ENCODE data around the gene PAM. TPM values are rescaled to one million over a fixed set of nuclear protein-coding genes. Genes with fewer than 3 reads are reported as not detected.
A peak's percentile ranks its signal among the peaks of the same experiment; 100 is the strongest.

PAM gene
- total RNA-seq, 5 donors from 2014 or later (not counting 1 experiment from before 2014, with no cell fraction given) = 17.5 to 29.2 (median 23.3) TPM

DNA sequence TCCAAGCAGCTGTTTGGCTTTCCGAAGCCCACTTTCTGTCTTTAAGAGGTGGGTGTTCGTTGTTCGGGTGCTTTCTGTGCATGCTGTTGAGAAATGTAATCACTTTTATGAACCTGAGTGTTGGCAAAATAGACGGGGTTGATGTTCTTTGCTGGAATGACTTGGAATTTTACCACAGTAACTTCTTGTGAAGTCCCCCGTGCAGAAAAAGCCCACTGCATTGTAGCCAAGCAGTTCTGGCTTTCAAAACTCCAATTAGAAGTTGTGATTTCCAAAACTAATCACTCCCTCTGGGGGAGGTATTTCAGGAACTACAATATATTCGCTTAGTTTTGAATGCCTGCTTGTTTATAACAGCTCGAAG is 111.1 kb downstream of the PAM start:
- Mint-ChIP-seq H3K27me3 (peaks cover 14% of the 10 kb centered on the region in 2 donors), H3K27ac (no peak overlapping the region), H3K4me3 (peak overlapping the region; percentile 48 to 73 (median 64)), H3K9me3 (no peaks in the 10 kb centered on the region), H3K4me1 (peaks cover 12 to 17% (median 14%) of the 10 kb centered on the region in 3 donors), H3K36me3 (peaks cover 27% of the 10 kb centered on the region)
- H3K27me3 ChIP-seq (replicated peaks in 1 of 2; ENCODE audit: control insufficient read depth in 2 of 2, extremely low read depth in 1 of 2, insufficient read depth in 2 of 2, low read length in 1 of 2) = peaks cover 0 to 7% of the 10 kb centered on the region in 2 experiments
- CTCF ChIA-PET = interaction anchor here in 1 of 2 donors (0.7 kb wide), 1 partner anchor 412 kb away, joined by 3 read pairs; no protein-coding TSS in a partner anchor
- DNase-seq = no peak
- H3K27ac ChIP-seq (ENCODE audit: low read length) = no peak overlapping the region
- H3K36me3 ChIP-seq (ENCODE audit: control insufficient read depth in 2 of 2, extremely low read depth in 1 of 2, insufficient read depth in 1 of 2, low read length in 1 of 2) = peaks cover 0 to 3% of the 10 kb centered on the region in 2 donors
- ATAC-seq (replicated peaks in 1 of 4) = no peak
- peak overlapping the region; percentile 39 to 92 for H3K4me3 ChIP-seq (ENCODE audit: control insufficient read depth in 1 of 2, extremely low read depth in 1 of 2, low read length in 1 of 2)
- WGBS (ENCODE audit: insufficient coverage) = 12% methylated on average over 3 of the region's 7 CpGs
- H3K9me3 ChIP-seq = no peaks in the 10 kb centered on the region
- H3K4me1 ChIP-seq (ENCODE audit: control insufficient read depth in 1 of 2, extremely low read depth in 1 of 2, insufficient read depth in 2 of 2, low read length in 2 of 2) = peaks cover 4 to 10% of the 10 kb centered on the region in 2 experiments
- POLR2A ChIA-PET = no interaction called here

DNA sequence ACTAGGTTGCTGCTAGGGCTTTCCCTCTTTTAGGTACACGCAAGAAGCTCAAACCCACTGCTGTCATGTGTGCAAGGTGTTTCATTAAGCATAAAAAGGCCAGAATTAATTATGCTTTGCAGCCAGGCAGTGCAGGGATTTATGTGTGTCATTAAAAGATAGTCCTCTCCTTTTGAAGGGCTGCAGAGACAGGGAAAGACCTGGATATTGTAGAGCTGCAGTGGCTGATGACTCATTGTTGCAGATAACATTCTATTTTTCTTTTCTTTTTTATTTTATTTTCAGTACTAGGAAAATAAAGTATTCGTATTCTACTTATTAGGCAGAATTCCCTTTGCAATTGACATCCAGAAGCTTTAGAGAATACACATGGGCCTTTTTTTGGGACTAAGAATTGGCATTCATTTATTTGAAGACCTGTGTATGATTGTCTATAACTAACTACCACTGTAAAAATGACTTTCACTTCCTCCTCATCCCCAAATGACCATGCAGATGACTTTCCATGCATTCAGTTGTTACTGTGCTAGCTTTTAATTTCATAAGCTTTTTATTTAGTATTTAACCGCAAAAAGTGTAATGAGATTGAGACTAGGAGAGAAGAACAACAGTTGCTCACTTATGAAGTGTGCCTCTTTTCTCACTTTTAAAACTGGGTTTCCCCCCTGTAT is 113.0 kb downstream of the PAM start:
- Mint-ChIP-seq H3K4me3 (no peak overlapping the region), H3K9me3 (no peaks in the 10 kb centered on the region), H3K27me3 (peaks cover 14% of the 10 kb centered on the region in 2 donors), H3K4me1 (peaks cover 12 to 17% (median 14%) of the 10 kb centered on the region in 3 donors), H3K36me3 (peaks cover 34% of the 10 kb centered on the region), H3K27ac (no peak overlapping the region)
- CTCF ChIA-PET = interaction anchor here in 1 of 2 donors (0.6 to 1.5 kb wide), 3 partner anchors 7 to 45 kb away, joined by 3 read pairs; no protein-coding TSS in a partner anchor
- Histone ChIP-seq H3K27ac (ENCODE audit: low read length) (no peak overlapping the region), H3K36me3 (ENCODE audit: control insufficient read depth in 2 of 2, extremely low read depth in 1 of 2, insufficient read depth in 1 of 2, low read length in 1 of 2) (peaks cover 0 to 3% of the 10 kb centered on the region in 2 donors), H3K4me1 (ENCODE audit: control insufficient read depth in 1 of 2, extremely low read depth in 1 of 2, insufficient read depth in 2 of 2, low read length in 2 of 2) (peaks cover 4 to 10% of the 10 kb centered on the region in 2 experiments), H3K4me3 (ENCODE audit: control insufficient read depth in 1 of 2, extremely low read depth in 1 of 2, low read length in 1 of 2) (no peak overlapping the region), H3K27me3 (replicated peaks in 1 of 2; ENCODE audit: control insufficient read depth in 2 of 2, extremely low read depth in 1 of 2, insufficient read depth in 2 of 2, low read length in 1 of 2) (peaks cover 0 to 7% of the 10 kb centered on the region in 2 experiments), H3K9me3 (no peaks in the 10 kb centered on the region)
- 100% methylated on average over 1 of the region's 3 CpGs for WGBS (ENCODE audit: insufficient coverage)
- POLR2A ChIA-PET = no interaction called here
- ATAC-seq (replicated peaks in 1 of 4) (no peak), DNase-seq (no peak)

DNA sequence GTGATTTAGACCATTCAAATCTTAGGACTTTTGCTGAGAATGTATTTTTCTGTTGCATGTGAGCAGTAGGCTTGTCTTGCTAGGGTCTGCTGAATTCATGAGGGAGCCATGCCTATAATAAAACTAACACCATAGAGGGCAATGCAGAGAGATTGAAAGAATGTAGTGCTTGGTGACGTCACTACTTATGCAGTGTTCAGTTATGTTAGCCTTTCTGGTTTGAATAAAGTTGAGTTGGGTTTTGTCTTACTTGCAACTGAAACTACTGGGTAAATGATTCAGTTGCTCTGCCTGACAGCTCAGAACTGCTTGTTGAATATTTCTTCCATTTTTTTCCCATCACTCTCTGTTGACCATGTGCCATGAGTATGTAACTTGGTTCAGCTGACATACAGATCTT is 114.1 kb downstream of the PAM start:
- Histone ChIP-seq H3K27me3 (replicated peaks in 1 of 2; ENCODE audit: control insufficient read depth in 2 of 2, extremely low read depth in 1 of 2, insufficient read depth in 2 of 2, low read length in 1 of 2) (peaks cover 0 to 7% of the 10 kb centered on the region in 2 experiments), H3K36me3 (ENCODE audit: control insufficient read depth in 2 of 2, extremely low read depth in 1 of 2, insufficient read depth in 1 of 2, low read length in 1 of 2) (peaks cover 0 to 3% of the 10 kb centered on the region in 2 donors), H3K4me1 (ENCODE audit: control insufficient read depth in 1 of 2, extremely low read depth in 1 of 2, insufficient read depth in 2 of 2, low read length in 2 of 2) (peaks cover 4 to 10% of the 10 kb centered on the region in 2 experiments), H3K4me3 (ENCODE audit: control insufficient read depth in 1 of 2, extremely low read depth in 1 of 2, low read length in 1 of 2) (no peak overlapping the region), H3K9me3 (no peaks in the 10 kb centered on the region), H3K27ac (ENCODE audit: low read length) (no peak overlapping the region)
- Mint-ChIP-seq H3K9me3 (no peaks in the 10 kb centered on the region), H3K27ac (no peak overlapping the region), H3K36me3 (peaks cover 34% of the 10 kb centered on the region), H3K4me3 (no peak overlapping the region), H3K4me1 (peaks cover 12 to 17% (median 14%) of the 10 kb centered on the region in 3 donors), H3K27me3 (peaks cover 14% of the 10 kb centered on the region in 2 donors)
- WGBS (ENCODE audit: insufficient coverage) = no CpG with 5 or more reads among the region's 1 CpG
- CTCF ChIA-PET = interaction anchor here (0.7 to 1.5 kb wide), 2 partner anchors 8 to 12 kb away, joined by 3 to 5 read pairs; no protein-coding TSS in a partner anchor
- no peak for ATAC-seq (replicated peaks in 1 of 4)
- POLR2A ChIA-PET = interaction anchor here in 1 of 2 donors (0.6 kb wide), 1 partner anchor 221 kb away, joined by 3 read pairs; no protein-coding TSS in a partner anchor
- DNase-seq = no peak

DNA sequence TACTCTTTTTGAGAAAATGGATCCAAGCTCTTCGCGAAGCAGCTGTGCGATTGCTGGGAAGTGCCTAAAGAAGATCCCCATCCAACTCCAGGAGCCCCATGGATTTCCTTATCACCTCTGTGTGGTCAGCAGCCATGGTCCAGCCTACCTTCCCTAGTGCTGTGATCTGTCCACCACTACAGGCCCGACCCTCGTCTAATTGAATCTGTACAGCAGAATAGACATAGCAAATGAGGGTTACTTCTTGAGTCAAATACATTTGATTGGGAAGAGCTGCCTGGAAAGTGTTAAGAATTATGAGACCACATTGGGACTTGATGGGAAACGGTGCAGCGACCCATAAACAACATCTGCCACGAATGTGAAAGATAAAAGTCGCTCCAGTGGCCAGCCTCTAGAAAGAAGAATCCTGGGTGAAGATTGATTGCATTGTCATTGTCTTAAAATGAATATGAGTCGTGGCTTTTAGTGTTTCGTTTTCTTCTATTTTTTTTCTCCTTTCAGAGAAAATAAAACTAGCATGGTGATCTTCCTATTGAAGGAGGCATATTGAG is 118.4 kb downstream of the PAM start:
- whole genome bisulfite sequencing (ENCODE audit: insufficient coverage) = 78% methylated on average over 2 of the region's 11 CpGs
- Mint-ChIP-seq H3K4me1 (peaks cover 0 to 2% (median 0%) of the 10 kb centered on the region in 3 donors), H3K9me3 (no peaks in the 10 kb centered on the region), H3K4me3 (no peak overlapping the region), H3K36me3 (peaks cover 32% of the 10 kb centered on the region), H3K27me3 (peaks cover 1 to 3% of the 10 kb centered on the region in 2 donors), H3K27ac (no peak overlapping the region)
- H3K4me1 ChIP-seq (ENCODE audit: control insufficient read depth in 1 of 2, extremely low read depth in 1 of 2, insufficient read depth in 2 of 2, low read length in 2 of 2) = no peaks in the 10 kb centered on the region
- peaks cover 0 to 3% of the 10 kb centered on the region in 2 donors for H3K36me3 ChIP-seq (ENCODE audit: control insufficient read depth in 2 of 2, extremely low read depth in 1 of 2, insufficient read depth in 1 of 2, low read length in 1 of 2)
- ATAC-seq (replicated peaks in 1 of 4) = no peak
- no peak overlapping the region for H3K4me3 ChIP-seq (ENCODE audit: control insufficient read depth in 1 of 2, extremely low read depth in 1 of 2, low read length in 1 of 2)
- no peak for DNase-seq
- ChIA-PET CTCF (no interaction called here), POLR2A (no interaction called here)
- no peak overlapping the region for H3K27ac ChIP-seq (ENCODE audit: low read length)
- H3K27me3 ChIP-seq (replicated peaks in 1 of 2; ENCODE audit: control insufficient read depth in 2 of 2, extremely low read depth in 1 of 2, insufficient read depth in 2 of 2, low read length in 1 of 2) = no peaks in the 10 kb centered on the region
- H3K9me3 ChIP-seq = no peaks in the 10 kb centered on the region

DNA sequence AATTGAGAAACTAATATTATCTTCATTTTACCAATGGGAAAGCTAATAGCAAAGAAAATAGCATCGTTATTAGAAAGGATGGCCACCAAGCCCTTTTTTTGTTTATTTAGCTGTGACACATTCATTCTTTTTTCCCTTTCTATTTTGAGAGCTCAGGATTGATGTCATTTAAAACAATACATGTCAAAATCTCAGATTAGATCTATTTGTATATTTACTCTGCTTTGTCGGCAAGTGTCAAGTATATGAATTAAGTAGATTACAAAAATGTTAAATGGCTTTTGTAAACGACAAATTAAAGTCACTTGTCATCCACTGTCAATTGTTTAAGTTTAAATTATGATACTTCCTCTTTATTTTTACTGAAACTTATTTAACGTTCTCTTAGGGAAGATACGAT is 118.9 kb downstream of the PAM start:
- Mint-ChIP-seq H3K4me1 (peaks cover 0 to 2% (median 0%) of the 10 kb centered on the region in 3 donors), H3K27me3 (peaks cover under 1 to 2% of the 10 kb centered on the region in 2 donors), H3K9me3 (no peaks in the 10 kb centered on the region), H3K4me3 (no peak overlapping the region), H3K27ac (no peak overlapping the region), H3K36me3 (peaks cover 31% of the 10 kb centered on the region)
- CTCF ChIA-PET = no interaction called here
- Histone ChIP-seq H3K27ac (ENCODE audit: low read length) (no peak overlapping the region), H3K4me1 (ENCODE audit: control insufficient read depth in 1 of 2, extremely low read depth in 1 of 2, insufficient read depth in 2 of 2, low read length in 2 of 2) (no peaks in the 10 kb centered on the region), H3K36me3 (ENCODE audit: control insufficient read depth in 2 of 2, extremely low read depth in 1 of 2, insufficient read depth in 1 of 2, low read length in 1 of 2) (peaks cover 0 to 2% of the 10 kb centered on the region in 2 donors), H3K27me3 (replicated peaks in 1 of 2; ENCODE audit: control insufficient read depth in 2 of 2, extremely low read depth in 1 of 2, insufficient read depth in 2 of 2, low read length in 1 of 2) (no peaks in the 10 kb centered on the region), H3K4me3 (ENCODE audit: control insufficient read depth in 1 of 2, extremely low read depth in 1 of 2, low read length in 1 of 2) (no peak overlapping the region), H3K9me3 (no peaks in the 10 kb centered on the region)
- POLR2A ChIA-PET = no interaction called here
- no CpG with 5 or more reads among the region's 5 CpGs for WGBS (ENCODE audit: insufficient coverage)
- ATAC-seq (replicated peaks in 1 of 4) (no peak), DNase-seq (no peak)

DNA sequence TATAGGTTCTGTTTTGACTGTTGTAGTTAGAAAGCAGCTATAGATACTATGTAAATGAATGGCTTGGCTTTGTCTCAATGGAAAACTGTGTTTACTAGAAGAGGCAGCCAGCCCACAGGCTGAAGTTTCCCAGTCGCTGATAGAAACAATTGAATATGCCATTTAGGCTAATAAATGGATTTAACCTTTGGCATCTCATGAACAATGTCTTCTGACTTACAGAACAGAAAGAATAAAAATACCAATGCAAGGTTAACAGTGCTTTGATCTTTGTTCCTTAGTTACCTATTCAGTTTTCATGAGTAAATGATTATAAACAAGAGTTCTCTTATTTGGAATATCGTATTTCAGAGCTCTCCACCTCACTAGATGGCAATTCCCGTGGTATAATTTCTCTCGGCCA is 120.6 kb downstream of the PAM start:
- H3K27me3 Mint-ChIP-seq = no peaks in the 10 kb centered on the region
- ChIA-PET POLR2A (no interaction called here), CTCF (no interaction called here)
- Histone ChIP-seq H3K9me3 (no peaks in the 10 kb centered on the region), H3K27me3 (replicated peaks in 1 of 2; ENCODE audit: control insufficient read depth in 2 of 2, extremely low read depth in 1 of 2, insufficient read depth in 2 of 2, low read length in 1 of 2) (no peaks in the 10 kb centered on the region), H3K36me3 (ENCODE audit: control insufficient read depth in 2 of 2, extremely low read depth in 1 of 2, insufficient read depth in 1 of 2, low read length in 1 of 2) (no peaks in the 10 kb centered on the region), H3K27ac (ENCODE audit: low read length) (no peak overlapping the region), H3K4me3 (ENCODE audit: control insufficient read depth in 1 of 2, extremely low read depth in 1 of 2, low read length in 1 of 2) (no peak overlapping the region), H3K4me1 (ENCODE audit: control insufficient read depth in 1 of 2, extremely low read depth in 1 of 2, insufficient read depth in 2 of 2, low read length in 2 of 2) (no peaks in the 10 kb centered on the region)
- DNase-seq (no peak), ATAC-seq (replicated peaks in 1 of 4) (no peak)
- H3K4me1 Mint-ChIP-seq = no peaks in the 10 kb centered on the region
- H3K36me3 Mint-ChIP-seq = peaks cover 27% of the 10 kb centered on the region
- no peaks in the 10 kb centered on the region for H3K9me3 Mint-ChIP-seq
- no peak overlapping the region for H3K4me3 Mint-ChIP-seq
- no peak overlapping the region for H3K27ac Mint-ChIP-seq
- WGBS (ENCODE audit: insufficient coverage) = 100% methylated on average over 3 of the region's 4 CpGs

Data from T-cell (primary cell).